Thoracic aorta (tissue), 2 donors: ENCODE data around the gene PCCA. TPM values are rescaled to one million over a fixed set of nuclear protein-coding genes. Genes with fewer than 3 reads are reported as not detected.
A peak's percentile ranks its signal among the peaks of the same experiment; 100 is the strongest.

Experiments
- ATAC-seq: fragments of 150-250 bp; one replicate; pipeline ENCODE4 v1.8.0; 2017; ENCODE audit warnings: low read depth; ENCODE audit not compliant: insufficient number of reproducible peaks, low FRiP score
- DNase-seq: peaks from one replicate; pipeline ENCODE4 v3.0.0-alpha.2; 2020; ENCODE audit warnings: low spot score
- H3K27ac ChIP-seq, 2 donors: fragments of 200-600 bp; sonication (generic); 1 replicate in 1 of 2; 2 replicates in 1 of 2; pipeline ENCODE4 v1.5.1; 2016; ENCODE audit warnings: mild to moderate bottlenecking in 2 of 2, moderate library complexity in 2 of 2
- H3K27me3 ChIP-seq: fragments of 200-600 bp; sonication (generic); replicated peaks from 2 replicates; pipeline ENCODE4 v1.6.0; 2016; ENCODE audit warnings: mild to moderate bottlenecking; ENCODE audit not compliant: insufficient read depth
- H3K36me3 ChIP-seq: fragments of 200-600 bp; sonication (generic); one replicate; pipeline ENCODE4 v1.5.1; 2016
- H3K4me1 ChIP-seq, 2 donors: fragments of 200-600 bp; sonication (generic); 1 replicate in 1 of 2; 2 replicates in 1 of 2; pipeline versions ENCODE4 v1.5.1 to v1.6.0; 2016; ENCODE audit warnings: low read depth in 2 of 2, mild to moderate bottlenecking in 1 of 2; ENCODE audit not compliant: control insufficient read depth in 1 of 2
- H3K4me3 ChIP-seq: fragments of 200-600 bp; sonication (generic); 2 replicates; pipeline ENCODE4 v1.5.1; 2016; ENCODE audit warnings: mild to moderate bottlenecking
- H3K9me3 ChIP-seq: fragments of 200-600 bp; sonication (generic); 2 replicates; pipeline ENCODE4 v1.5.1; 2016
- CTCF ChIP-seq: fragments of 200-600 bp; sonication (generic); IDR thresholded peaks from one replicate; pipeline ENCODE4 v1.5.1; 2019; ENCODE audit warnings: antibody characterized with exemption
- total RNA-seq, 2 donors: library from RNA; depleted of rRNA; stranded (reverse); fragments of >200 nt; gene quantifications; one replicate each; pipeline versions ENCODE4 v1.1.0 to v1.2.3, GENCODE V29; 2016

PCCA gene
- total RNA-seq, 2 donors from 2014 or later, result 17.2 to 51.6 TPM

DNA sequence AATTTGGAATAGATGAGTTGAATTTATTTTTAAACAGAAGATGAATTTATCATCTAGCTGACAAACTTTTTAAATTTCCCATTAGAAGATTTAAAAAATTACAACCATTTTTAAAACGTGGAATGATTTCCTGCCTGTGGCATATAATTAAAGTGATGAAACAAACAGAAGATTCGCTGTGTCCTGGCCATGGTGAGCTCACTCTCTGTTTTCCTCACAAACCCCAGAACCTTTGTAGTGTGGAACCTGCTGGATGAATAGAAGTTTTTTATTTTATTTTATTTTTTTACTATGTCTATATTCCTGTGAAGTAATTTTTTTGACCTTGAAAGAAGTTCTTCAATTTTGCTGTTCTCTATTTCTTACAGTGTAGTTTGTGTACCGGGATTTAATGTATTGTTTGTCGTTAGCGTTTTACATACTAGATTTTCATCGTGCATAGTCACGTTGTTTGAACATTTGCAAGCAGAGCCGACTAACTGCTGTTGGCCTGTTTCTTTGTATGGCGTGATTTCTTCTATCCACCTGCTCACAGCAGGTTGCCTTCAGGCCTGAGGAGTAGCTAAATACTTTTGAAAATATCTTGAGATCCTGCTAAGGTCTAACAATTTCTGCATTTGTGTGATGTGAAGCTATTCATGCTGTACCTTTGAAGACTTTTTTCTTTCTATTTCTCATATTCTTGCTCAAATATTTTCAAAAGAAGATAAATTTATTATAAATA is 350.5 kb downstream of the PCCA start:
- DNase-seq, result no peak
- H3K27ac ChIP-seq, result no peak overlapping the region
- H3K4me1 ChIP-seq, result peaks cover 19 to 21% of the 10 kb centered on the region in 2 donors
- no peak overlapping the region for H3K4me3 ChIP-seq
- TF ChIP-seq CTCF, result no peak
- no peaks in the 10 kb centered on the region for H3K36me3 ChIP-seq
- ATAC-seq, result no peak
- no peaks in the 10 kb centered on the region for H3K9me3 ChIP-seq
- no peaks in the 10 kb centered on the region for H3K27me3 ChIP-seq

GRCh38 chr13:100440751-100441425 is 352.0 kb downstream of the PCCA start:
- DNase-seq (no peak), ATAC-seq (no peak)
- Histone ChIP-seq H3K27me3 (no peaks in the 10 kb centered on the region), H3K36me3 (no peaks in the 10 kb centered on the region), H3K9me3 (no peaks in the 10 kb centered on the region), H3K4me3 (no peak overlapping the region), H3K27ac (peak overlapping the region in 1 of 2 donors; percentile 19), H3K4me1 (peaks cover 19 to 21% of the 10 kb centered on the region in 2 donors)
- no peak for TF ChIP-seq CTCF

DNA sequence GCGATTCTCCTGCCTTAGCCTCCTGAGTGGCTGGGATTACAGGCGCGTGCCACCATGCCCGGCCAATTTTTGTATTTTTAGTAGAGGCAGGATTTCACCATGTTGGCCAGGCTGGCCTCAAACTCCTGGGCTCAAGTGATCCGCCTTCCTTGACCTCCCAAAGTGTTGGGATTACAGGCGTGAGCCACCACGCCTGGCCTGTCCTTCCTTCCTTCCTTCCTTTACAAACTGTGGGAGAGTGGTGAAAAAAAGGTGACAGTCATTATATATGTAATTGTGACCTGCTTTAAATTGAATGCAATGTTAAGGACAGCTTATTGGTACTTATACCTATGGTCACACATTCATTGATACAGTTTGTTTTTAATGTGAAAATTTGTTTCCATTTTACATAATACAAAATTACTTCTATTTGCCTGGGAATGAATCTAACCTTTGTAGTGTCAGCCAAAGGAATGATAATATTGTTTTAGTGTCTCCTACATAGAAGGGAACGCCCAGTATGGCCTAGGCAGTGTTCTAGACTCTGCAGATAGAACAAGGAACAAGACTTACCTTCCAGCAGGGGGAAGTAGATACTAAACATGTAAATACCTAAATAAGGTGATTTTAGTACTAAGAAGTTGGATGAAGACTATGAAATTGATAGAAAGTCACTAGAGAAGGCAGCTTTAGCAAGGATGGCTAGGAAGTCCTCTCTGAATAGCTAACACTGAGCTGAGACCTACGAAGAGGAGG is 353.4 kb downstream of the PCCA start:
- no peak overlapping the region for H3K4me3 ChIP-seq
- DNase-seq, result no peak
- H3K27me3 ChIP-seq, result no peaks in the 10 kb centered on the region
- H3K36me3 ChIP-seq, result no peaks in the 10 kb centered on the region
- TF ChIP-seq CTCF, result no peak
- no peak for ATAC-seq
- H3K27ac ChIP-seq, result no peak overlapping the region
- H3K4me1 ChIP-seq, result peaks cover 19 to 21% of the 10 kb centered on the region in 2 donors
- no peaks in the 10 kb centered on the region for H3K9me3 ChIP-seq

DNA sequence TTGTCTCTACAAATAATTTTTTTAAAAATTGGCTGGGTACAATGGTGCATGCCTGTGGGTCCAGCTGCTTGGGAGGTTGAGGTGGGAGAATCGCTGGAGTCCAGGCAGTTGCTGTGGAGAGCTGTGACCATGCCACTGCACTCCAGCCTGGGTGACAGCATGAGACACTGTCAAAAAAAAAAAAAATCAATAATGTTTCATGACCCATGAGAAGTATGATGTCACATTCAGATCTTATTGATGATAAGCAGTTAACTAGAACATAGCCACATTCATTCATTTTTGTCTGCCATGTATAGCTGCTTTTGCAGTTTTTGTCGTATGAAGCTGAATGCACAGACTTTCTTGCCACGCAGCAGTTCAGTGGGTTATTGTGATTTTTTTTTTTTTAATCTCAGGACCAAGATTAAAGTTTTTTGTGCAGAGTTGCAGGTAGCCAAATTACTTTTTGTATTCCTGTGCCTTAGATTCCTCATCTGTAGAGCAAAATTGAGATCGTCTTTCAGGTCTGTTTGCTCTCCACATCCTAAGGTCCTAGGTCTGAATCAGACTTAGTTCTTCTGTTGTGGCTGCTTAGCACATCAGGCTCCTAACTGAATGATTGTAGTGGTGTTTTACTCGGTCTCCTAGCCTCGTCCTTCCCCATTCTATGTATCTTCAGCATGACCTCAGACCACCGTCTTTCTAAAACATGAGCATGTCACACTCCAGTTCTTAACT is 354.5 kb downstream of the PCCA start:
- Histone ChIP-seq H3K27ac (no peak overlapping the region), H3K4me1 (peaks cover 19 to 21% of the 10 kb centered on the region in 2 donors), H3K4me3 (no peak overlapping the region), H3K9me3 (no peaks in the 10 kb centered on the region), H3K27me3 (no peaks in the 10 kb centered on the region), H3K36me3 (no peaks in the 10 kb centered on the region)
- ATAC-seq (no peak), DNase-seq (no peak)
- TF ChIP-seq CTCF, result no peak

GRCh38 chr13:100443998-100444328 is 355.1 kb downstream of the PCCA start:
- H3K4me1 ChIP-seq, result peaks cover 19 to 21% of the 10 kb centered on the region in 2 donors
- ATAC-seq, result no peak
- H3K36me3 ChIP-seq, result no peaks in the 10 kb centered on the region
- no peaks in the 10 kb centered on the region for H3K9me3 ChIP-seq
- no peaks in the 10 kb centered on the region for H3K27me3 ChIP-seq
- TF ChIP-seq CTCF, result no peak
- DNase-seq, result no peak
- H3K27ac ChIP-seq, result no peak overlapping the region
- H3K4me3 ChIP-seq, result no peak overlapping the region
